ENCODE measurements around the gene KRT75.

The KRT75 gene

DNA sequence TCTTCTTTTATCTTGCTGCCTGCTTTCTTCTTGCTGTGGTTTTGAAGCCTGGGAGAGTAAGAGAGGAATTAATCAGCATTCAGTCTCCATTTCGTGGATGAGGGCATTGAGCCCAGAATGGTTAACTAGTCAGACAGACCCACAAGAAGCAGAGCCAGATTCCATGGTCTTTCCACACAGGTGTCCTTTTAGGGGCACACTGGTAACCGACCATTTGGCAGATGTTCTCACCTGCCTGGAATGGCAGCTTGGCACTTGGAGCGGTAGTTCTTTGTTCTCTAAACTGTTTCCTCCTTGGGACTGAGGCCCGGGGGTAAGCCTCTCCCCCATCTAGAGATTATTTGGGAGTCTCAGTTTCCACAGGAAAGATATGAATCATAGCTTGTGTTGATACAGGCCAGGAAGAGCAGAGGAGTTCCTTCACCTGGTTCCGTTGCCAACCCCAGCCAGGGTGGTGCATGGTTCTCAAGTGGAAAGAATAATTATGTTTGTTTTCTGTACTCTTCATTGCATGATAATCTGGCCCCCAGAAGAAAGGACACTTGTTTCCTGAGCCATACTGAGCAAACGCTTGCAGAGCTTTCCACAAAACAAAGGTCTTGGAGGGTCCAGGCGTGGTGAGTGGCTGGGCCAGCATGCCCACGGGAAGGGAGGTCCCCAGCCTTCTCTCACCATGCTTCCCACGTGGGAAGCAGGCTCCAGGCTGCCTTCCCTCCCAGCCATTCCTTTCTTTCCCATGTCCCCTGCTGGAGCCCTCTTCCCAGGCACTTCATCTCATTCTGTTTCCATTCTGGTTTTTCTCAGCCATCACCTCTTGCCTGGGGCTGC, 2.0 kb upstream of the KRT75 start:
- no peak for TF ChIP-seq EZH2phosphoT487 (IDR thresholded peaks at IDR 0.05; ENCODE audit: borderline replicate concordance, low read length)
- TF ChIP-seq, protein P1, sequence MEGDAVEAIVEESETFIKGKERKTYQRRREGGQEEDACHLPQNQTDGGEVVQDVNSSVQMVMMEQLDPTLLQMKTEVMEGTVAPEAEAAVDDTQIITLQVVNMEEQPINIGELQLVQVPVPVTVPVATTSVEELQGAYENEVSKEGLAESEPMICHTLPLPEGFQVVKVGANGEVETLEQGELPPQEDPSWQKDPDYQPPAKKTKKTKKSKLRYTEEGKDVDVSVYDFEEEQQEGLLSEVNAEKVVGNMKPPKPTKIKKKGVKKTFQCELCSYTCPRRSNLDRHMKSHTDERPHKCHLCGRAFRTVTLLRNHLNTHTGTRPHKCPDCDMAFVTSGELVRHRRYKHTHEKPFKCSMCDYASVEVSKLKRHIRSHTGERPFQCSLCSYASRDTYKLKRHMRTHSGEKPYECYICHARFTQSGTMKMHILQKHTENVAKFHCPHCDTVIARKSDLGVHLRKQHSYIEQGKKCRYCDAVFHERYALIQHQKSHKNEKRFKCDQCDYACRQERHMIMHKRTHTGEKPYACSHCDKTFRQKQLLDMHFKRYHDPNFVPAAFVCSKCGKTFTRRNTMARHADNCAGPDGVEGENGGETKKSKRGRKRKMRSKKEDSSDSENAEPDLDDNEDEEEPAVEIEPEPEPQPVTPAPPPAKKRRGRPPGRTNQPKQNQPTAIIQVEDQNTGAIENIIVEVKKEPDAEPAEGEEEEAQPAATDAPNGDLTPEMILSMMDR (IDR thresholded peaks at IDR 0.05; ENCODE audit: low read depth, low read length, poor library complexity, severe bottlenecking): no peak
- H3K27ac ChIP-seq (ENCODE audit: low read depth, low read length): no peak overlapping the region

DNA sequence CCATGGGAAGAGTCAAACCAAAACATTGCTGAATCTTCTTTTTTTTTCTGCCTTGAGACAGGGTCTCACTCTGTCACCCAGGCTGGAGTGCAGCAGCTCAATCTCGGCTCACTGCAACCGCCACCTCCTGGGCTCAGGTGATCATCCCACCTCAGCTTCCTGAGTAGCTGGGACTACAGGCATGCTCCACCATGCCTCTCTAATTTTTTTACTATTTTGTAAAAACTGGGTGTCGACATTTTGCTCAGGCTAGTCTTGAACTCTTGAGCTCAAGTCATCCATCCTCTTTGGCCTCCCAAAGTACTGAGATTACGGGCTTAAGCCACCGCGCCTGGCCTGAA, 1.5 kb upstream of the KRT75 start:
- Histone ChIP-seq H3K4me3 (ENCODE audit: low read length) (no peak overlapping the region), H3K27me3 (ENCODE audit: control insufficient read depth, low read length) (no peaks in the 10 kb centered on the region), H3K4me1 (ENCODE audit: control insufficient read depth, low read length) (no peaks in the 10 kb centered on the region), H3K79me2 (ENCODE audit: control insufficient read depth, low read length) (no peaks in the 10 kb centered on the region), H3K4me2 (ENCODE audit: low read length) (no peak overlapping the region), H3K27ac (ENCODE audit: low read depth, low read length) (no peak overlapping the region), H4K20me1 (ENCODE audit: control insufficient read depth, insufficient read depth, low read depth, low read length) (no peaks in the 10 kb centered on the region; the same call in 1 of the 2 replicates), H3K9me2 (replicated peaks; ENCODE audit: control insufficient read depth, low read length) (no peaks in the 10 kb centered on the region), H3F3A (ENCODE audit: control insufficient read depth, insufficient read depth) (no peaks in the 10 kb centered on the region), H3K9me3 (ENCODE audit: control insufficient read depth, insufficient read depth, low read length) (no peaks in the 10 kb centered on the region), H3K36me3 (ENCODE audit: control insufficient read depth, low read length) (no peaks in the 10 kb centered on the region)
- TF ChIP-seq EZH2phosphoT487 (IDR thresholded peaks at IDR 0.05; ENCODE audit: borderline replicate concordance, low read length): no peak
- TF ChIP-seq, protein P1 (IDR thresholded peaks at IDR 0.05; ENCODE audit: low read depth, low read length, poor library complexity, severe bottlenecking): no peak

More for the DNA sequence above, 2.0 kb upstream of the KRT75 start:
- H3K27me3 ChIP-seq (ENCODE audit: control insufficient read depth, low read length): no peaks in the 10 kb centered on the region
- H3K4me2 ChIP-seq (ENCODE audit: low read length): no peak overlapping the region
- H3K9me2 ChIP-seq (replicated peaks; ENCODE audit: control insufficient read depth, low read length): no peaks in the 10 kb centered on the region
- H4K20me1 ChIP-seq (ENCODE audit: control insufficient read depth, insufficient read depth, low read depth, low read length): no peaks in the 10 kb centered on the region; the same call in 1 of the 2 replicates
- no peaks in the 10 kb centered on the region for H3K79me2 ChIP-seq (ENCODE audit: control insufficient read depth, low read length)
- H3K9me3 ChIP-seq (ENCODE audit: control insufficient read depth, insufficient read depth, low read length): no peaks in the 10 kb centered on the region
- no peaks in the 10 kb centered on the region for H3K36me3 ChIP-seq (ENCODE audit: control insufficient read depth, low read length)
- no peak overlapping the region for H3K4me3 ChIP-seq (ENCODE audit: low read length)
- no peaks in the 10 kb centered on the region for H3F3A ChIP-seq (ENCODE audit: control insufficient read depth, insufficient read depth)
- H3K4me1 ChIP-seq (ENCODE audit: control insufficient read depth, low read length): no peaks in the 10 kb centered on the region

DNA sequence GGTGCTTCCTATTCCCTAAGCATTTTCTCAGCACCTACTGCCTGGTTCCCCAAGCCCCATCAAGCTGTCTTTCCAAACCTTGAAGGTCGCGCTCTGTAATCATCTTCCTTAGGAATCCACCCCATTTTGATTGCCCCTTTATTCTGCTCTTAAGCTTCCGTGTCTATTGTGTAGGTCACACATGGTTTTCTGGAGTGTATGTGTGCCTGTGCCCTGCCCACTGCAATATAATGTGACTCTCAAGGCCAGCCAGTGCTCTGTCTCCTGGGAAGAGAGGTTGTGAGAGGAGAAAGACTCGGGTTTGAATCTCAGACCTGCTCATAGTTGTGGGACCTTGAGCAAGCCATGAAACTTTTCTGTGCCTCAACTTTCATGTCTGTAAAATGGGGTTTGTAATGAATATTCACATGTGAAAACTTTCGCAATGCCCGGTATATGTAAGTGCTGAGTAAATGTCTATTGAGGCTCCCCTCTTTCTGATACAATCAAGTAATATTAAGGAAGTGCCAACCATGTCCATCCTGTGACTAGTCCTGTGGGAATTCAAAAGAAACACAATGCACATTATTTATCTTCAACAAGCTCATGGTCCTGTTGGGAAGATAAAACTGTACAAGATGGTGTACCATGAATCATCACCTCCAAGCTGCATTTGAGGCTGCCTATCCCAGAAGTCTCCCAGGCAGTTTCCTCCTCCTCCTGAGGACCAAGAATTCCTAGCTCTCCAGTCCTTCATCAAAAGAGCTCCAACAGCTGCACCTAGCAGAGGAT, 774 bp upstream of the KRT75 start:
- H3F3A ChIP-seq (ENCODE audit: control insufficient read depth, insufficient read depth): no peaks in the 10 kb centered on the region
- no peaks in the 10 kb centered on the region for H3K79me2 ChIP-seq (ENCODE audit: control insufficient read depth, low read length)
- H3K27me3 ChIP-seq (ENCODE audit: control insufficient read depth, low read length): no peaks in the 10 kb centered on the region
- H4K20me1 ChIP-seq (ENCODE audit: control insufficient read depth, insufficient read depth, low read depth, low read length): no peaks in the 10 kb centered on the region; the same call in 1 of the 2 replicates
- H3K36me3 ChIP-seq (ENCODE audit: control insufficient read depth, low read length): no peaks in the 10 kb centered on the region
- H3K9me2 ChIP-seq (replicated peaks; ENCODE audit: control insufficient read depth, low read length): no peaks in the 10 kb centered on the region
- no peak overlapping the region for H3K4me2 ChIP-seq (ENCODE audit: low read length)
- H3K4me1 ChIP-seq (ENCODE audit: control insufficient read depth, low read length): no peaks in the 10 kb centered on the region
- no peak overlapping the region for H3K27ac ChIP-seq (ENCODE audit: low read depth, low read length)
- no peak overlapping the region for H3K4me3 ChIP-seq (ENCODE audit: low read length)
- TF ChIP-seq EZH2phosphoT487 (IDR thresholded peaks at IDR 0.05; ENCODE audit: borderline replicate concordance, low read length): no peak
- TF ChIP-seq, protein P1 (IDR thresholded peaks at IDR 0.05; ENCODE audit: low read depth, low read length, poor library complexity, severe bottlenecking): no peak
- H3K9me3 ChIP-seq (ENCODE audit: control insufficient read depth, insufficient read depth, low read length): no peaks in the 10 kb centered on the region
